ENCODE measurements around the gene ERN1.

- no peak for TF ChIP-seq EZH2 (IDR thresholded peaks at IDR 0.05; ENCODE audit: borderline replicate concordance, low read depth, low read length, poor library complexity, severe bottlenecking)
- TF ChIP-seq, protein P1, sequence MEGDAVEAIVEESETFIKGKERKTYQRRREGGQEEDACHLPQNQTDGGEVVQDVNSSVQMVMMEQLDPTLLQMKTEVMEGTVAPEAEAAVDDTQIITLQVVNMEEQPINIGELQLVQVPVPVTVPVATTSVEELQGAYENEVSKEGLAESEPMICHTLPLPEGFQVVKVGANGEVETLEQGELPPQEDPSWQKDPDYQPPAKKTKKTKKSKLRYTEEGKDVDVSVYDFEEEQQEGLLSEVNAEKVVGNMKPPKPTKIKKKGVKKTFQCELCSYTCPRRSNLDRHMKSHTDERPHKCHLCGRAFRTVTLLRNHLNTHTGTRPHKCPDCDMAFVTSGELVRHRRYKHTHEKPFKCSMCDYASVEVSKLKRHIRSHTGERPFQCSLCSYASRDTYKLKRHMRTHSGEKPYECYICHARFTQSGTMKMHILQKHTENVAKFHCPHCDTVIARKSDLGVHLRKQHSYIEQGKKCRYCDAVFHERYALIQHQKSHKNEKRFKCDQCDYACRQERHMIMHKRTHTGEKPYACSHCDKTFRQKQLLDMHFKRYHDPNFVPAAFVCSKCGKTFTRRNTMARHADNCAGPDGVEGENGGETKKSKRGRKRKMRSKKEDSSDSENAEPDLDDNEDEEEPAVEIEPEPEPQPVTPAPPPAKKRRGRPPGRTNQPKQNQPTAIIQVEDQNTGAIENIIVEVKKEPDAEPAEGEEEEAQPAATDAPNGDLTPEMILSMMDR (conservative IDR thresholded peaks at IDR 0.05; ENCODE audit: low read depth, low read length), result no peak
Observed at GRCh38 chr17:63989622-63990345, 140.2 kb downstream of the ERN1 start.
